Activated B cell treated with CpG ODN at 0.5 μM for 24 hours (primary cell): ENCODE measurements around the gene SPRR2G. TPM values are rescaled to one million over a fixed set of nuclear protein-coding genes. Genes with fewer than 3 reads are reported as not detected.
"Not testable (repeated sequence)": the region's sequence is repeated elsewhere in the genome, so short reads cannot be mapped to it uniquely, and the experiment has no call there.

ENCODE experiments used
- ATAC-seq: fragments of 200-7000 bp; cut with Tn5 transposase; one replicate; pipeline ENCODE4 v1.10.0; 2021; ENCODE audit warnings: low read depth, mild to moderate bottlenecking, moderate library complexity
- CTCF ChIA-PET: fragments of 350-600 bp; sonication (Branson Sonifier 250); formaldehyde crosslinking; loops from one replicate; lab custom pipeline; 2021; ENCODE audit warnings: antibody characterized with exemption; lab: Charles Lee
- POLR2A ChIA-PET: fragments of 350-600 bp; sonication (Branson Sonifier 250); formaldehyde crosslinking; loops from one replicate; lab custom pipeline; 2021; ENCODE audit warnings: antibody characterized with exemption; lab: Charles Lee
- DNase-seq: peaks from one replicate; pipeline ENCODE4 v3.0.0; 2022
- H3K27ac Mint-ChIP-seq: one replicate; pipeline ENCODE4 v1.8.0; 2020; ENCODE audit warnings: mixed read lengths
- H3K27me3 Mint-ChIP-seq: one replicate; pipeline ENCODE4 v1.8.0; 2021; ENCODE audit warnings: mixed read lengths
- H3K36me3 Mint-ChIP-seq: one replicate; pipeline ENCODE4 v1.8.0; 2021; ENCODE audit warnings: low read depth, mixed read lengths
- H3K4me1 Mint-ChIP-seq: one replicate; pipeline ENCODE4 v1.8.0; 2021; ENCODE audit warnings: mixed read lengths
- H3K4me3 Mint-ChIP-seq: one replicate; pipeline ENCODE4 v1.8.0; 2020; ENCODE audit warnings: mild to moderate bottlenecking, mixed read lengths
- H3K9me3 Mint-ChIP-seq: one replicate; pipeline ENCODE4 v1.8.0; 2020; ENCODE audit warnings: mixed read lengths
- intact Hi-C: fragments of 100-400 bp; cut with micrococcal nuclease; formaldehyde crosslinking; loops from one replicate; pipeline ENCODE4 v1.15.1; 2024
- total RNA-seq: library from RNA; stranded (reverse); gene quantifications from 2 replicates; pipeline ENCODE4 v1.2.3, GENCODE V29; 2022
- TF ChIP-seq, protein P1 (sequence below): fragments of 200-600 bp; IDR thresholded peaks from one replicate; pipeline ENCODE4 v1.8.0; 2022; ENCODE audit warnings: antibody characterized with exemption, mild to moderate bottlenecking

Gene SPRR2G
- total RNA-seq: not detected in 2 replicates

DNA sequence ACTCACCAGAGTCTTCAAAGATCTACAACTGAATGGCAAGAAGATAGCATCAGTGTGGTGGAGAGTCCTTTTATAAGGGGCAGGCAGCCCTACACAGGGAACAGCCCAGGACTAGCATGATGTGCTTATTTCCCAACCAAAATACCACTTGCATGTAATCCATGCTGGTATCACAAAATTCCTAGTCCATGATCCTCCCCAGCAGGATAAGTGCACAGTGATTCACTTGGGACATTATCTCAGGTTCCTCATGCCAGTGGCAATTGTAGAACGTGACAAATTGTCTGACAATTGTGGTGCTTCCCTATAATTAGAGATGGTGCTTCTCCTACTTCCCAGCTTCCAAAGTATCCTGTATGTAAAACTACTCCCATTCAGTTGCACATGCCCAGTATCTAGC lies at the start of gene SPRR2G:
Gene SPRR2G (minus strand): TSS at position 45 of the 400 bp plus-strand sequence. CDS start 780 bp downstream, outside the sequence.
- Mint-ChIP-seq H3K36me3 (no peaks in the 10 kb centered on the region), H3K27me3 (peaks cover 19% of the 10 kb centered on the region), H3K4me3 (no peak within 1 kb of the TSS), H3K9me3 (no peaks in the 10 kb centered on the region), H3K4me1 (no peaks in the 10 kb centered on the region), H3K27ac (no peak within 1 kb of the TSS)
- TF ChIP-seq, protein P1, sequence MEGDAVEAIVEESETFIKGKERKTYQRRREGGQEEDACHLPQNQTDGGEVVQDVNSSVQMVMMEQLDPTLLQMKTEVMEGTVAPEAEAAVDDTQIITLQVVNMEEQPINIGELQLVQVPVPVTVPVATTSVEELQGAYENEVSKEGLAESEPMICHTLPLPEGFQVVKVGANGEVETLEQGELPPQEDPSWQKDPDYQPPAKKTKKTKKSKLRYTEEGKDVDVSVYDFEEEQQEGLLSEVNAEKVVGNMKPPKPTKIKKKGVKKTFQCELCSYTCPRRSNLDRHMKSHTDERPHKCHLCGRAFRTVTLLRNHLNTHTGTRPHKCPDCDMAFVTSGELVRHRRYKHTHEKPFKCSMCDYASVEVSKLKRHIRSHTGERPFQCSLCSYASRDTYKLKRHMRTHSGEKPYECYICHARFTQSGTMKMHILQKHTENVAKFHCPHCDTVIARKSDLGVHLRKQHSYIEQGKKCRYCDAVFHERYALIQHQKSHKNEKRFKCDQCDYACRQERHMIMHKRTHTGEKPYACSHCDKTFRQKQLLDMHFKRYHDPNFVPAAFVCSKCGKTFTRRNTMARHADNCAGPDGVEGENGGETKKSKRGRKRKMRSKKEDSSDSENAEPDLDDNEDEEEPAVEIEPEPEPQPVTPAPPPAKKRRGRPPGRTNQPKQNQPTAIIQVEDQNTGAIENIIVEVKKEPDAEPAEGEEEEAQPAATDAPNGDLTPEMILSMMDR: no peak
- ChIA-PET CTCF (no interaction called here), POLR2A (no interaction called here)
- DNase-seq (no peak), ATAC-seq (no peak)
- intact Hi-C loops: no loop called here

DNA sequence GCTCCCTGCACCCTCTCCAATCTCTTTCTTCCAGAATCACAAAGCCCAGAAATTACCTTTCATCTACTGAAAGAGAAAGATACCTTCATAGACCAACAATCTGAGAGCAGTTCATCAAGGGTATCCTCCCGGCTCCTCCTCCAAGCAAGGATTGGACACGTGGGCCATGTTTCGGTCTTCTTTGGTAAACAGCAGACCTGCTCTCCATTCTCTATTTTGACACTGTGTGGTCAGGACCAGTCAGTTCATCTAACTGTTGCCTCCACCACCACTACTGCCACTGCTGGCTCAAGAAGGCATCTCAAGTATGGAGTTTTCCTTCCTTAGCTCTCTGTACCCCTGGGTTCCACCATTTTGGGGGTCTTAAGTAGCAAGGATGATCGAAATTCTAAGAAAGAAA lies 44.5 kb upstream of the SPRR2G start:
- ChIA-PET POLR2A (no interaction called here), CTCF (no interaction called here)
- Mint-ChIP-seq H3K9me3 (no peaks in the 10 kb centered on the region), H3K36me3 (no peaks in the 10 kb centered on the region), H3K27me3 (peaks cover 48% of the 10 kb centered on the region), H3K27ac (no peak overlapping the region), H3K4me3 (no peak overlapping the region), H3K4me1 (no peaks in the 10 kb centered on the region)
- no peak for DNase-seq
- TF ChIP-seq, protein P1: no peak
- intact Hi-C loops: no loop called here
- no peak for ATAC-seq

DNA sequence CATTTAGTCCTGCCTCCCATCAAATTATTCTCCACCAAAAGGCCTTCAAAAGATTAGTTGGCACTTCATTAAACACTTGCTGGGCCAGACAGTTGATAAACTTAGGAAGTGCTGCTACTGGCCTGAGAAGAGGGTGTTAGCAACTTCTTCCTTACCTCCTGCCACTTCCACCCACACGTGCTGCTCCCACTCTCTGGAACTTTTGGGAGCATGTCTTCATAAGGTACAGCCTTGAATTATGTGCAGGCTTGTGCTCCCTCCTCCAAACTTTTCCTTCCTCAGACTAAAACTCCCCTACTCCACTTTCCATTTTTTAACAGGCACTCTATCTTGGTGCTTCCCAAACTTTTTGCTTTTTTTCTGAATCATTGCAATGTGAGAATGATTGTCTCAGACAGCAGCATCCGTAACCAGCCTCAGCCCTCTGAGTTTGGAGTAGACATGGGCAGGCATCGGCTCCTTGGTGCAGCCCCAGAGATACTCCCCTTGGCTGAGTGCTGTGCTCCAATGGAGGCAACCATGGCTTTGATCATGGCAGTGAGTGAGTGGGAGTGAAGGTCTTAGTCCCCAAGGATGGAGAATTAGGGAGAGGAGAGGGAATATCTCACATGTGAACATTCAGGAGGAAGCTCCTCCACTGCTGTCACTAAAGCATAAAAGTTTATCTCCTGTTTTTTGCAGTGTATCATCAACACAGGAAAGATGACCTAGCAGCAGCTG lies 43.8 kb upstream of the SPRR2G start:
- ChIA-PET CTCF (no interaction called here), POLR2A (no interaction called here)
- Mint-ChIP-seq H3K9me3 (no peaks in the 10 kb centered on the region), H3K4me1 (no peaks in the 10 kb centered on the region), H3K4me3 (no peak overlapping the region), H3K27ac (no peak overlapping the region), H3K36me3 (no peaks in the 10 kb centered on the region), H3K27me3 (peaks cover 53% of the 10 kb centered on the region)
- no peak for ATAC-seq
- intact Hi-C loops: no loop called here
- DNase-seq: no peak
- TF ChIP-seq, protein P1: no peak

DNA sequence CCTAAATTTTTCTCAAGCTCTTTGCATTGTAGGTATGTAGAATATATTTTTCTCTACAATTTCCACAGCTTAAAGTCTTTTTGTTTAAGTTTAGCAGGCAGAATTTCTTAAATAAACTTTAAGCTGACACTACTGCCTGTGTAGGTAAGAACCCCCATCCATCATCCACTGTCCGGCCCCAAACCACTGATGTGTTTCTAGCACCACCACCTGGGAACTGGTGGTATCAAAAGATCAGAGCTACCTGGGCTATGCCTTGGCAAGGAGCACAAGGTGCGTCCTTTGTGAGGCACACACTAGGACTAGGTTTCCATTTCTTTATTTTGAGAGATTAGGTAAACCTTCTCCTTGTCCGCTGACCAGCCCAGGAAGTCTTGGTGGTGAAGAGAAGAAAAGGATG lies 42.0 kb upstream of the SPRR2G start:
- Mint-ChIP-seq H3K9me3 (no peaks in the 10 kb centered on the region), H3K36me3 (no peaks in the 10 kb centered on the region), H3K4me3 (no peak overlapping the region), H3K27ac (no peak overlapping the region), H3K4me1 (no peaks in the 10 kb centered on the region), H3K27me3 (peaks cover 50% of the 10 kb centered on the region)
- ATAC-seq (no peak), DNase-seq (no peak)
- ChIA-PET POLR2A (no interaction called here), CTCF (no interaction called here)
- intact Hi-C loops: no loop called here
- TF ChIP-seq, protein P1: no peak

DNA sequence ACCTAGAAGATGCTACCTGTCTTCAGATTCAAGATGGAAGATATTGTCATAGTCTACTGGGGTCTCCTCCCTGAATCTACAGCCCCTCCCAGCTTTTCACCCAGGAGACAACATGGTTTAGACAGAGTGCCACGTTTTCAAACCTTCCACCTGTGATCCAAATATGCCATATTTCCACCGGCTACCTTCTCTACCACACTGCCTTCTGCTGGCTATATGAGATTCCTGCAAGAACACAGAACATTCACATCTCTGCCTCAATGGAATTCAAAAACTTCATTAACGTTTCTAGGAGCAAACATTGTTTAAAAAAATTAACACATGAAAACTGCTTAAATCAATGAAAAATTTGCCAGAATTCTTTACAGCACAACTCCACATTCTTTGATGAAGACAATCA lies 39.7 kb upstream of the SPRR2G start:
- CTCF ChIA-PET: no interaction called here

DNA sequence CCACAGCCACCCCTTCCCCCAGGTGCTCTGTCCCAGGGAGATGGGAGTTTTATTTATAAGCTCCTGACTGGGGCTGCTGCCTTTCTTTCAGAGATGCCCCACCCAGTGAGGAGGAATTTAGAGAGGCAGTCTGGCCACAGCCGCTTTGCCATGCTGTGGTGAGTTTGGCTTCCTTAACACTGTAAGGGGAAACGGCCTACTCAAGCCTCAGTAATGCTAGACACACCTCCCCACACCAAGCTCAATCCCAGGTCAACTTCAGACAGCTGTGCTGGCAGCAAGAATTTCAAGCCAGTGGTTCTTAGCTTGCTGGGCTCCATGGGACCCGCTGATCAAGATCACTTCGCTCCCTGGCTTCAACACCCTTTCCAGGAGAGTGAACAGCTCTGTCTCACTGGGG lies 37.6 kb upstream of the SPRR2G start:
- ATAC-seq, H3K36me3 Mint-ChIP-seq, H3K4me3 Mint-ChIP-seq, intact Hi-C loops, H3K27ac Mint-ChIP-seq, POLR2A ChIA-PET, H3K4me1 Mint-ChIP-seq, DNase-seq: not testable (repeated sequence)
- peaks cover 11% of the 10 kb centered on the region for H3K9me3 Mint-ChIP-seq
- CTCF ChIA-PET: interaction anchor here (0.6 kb wide), 1 partner anchor 318 kb away, joined by 3 read pairs; no protein-coding TSS in a partner anchor
- H3K27me3 Mint-ChIP-seq: peaks cover 53% of the 10 kb centered on the region

More for the DNA sequence above, 39.7 kb upstream of the SPRR2G start:
- intact Hi-C loops: no loop called here
- no peaks in the 10 kb centered on the region for H3K4me1 Mint-ChIP-seq
- peaks cover 8% of the 10 kb centered on the region for H3K9me3 Mint-ChIP-seq
- POLR2A ChIA-PET: no interaction called here
- TF ChIP-seq, protein P1: no peak
- peaks cover 57% of the 10 kb centered on the region for H3K27me3 Mint-ChIP-seq
- no peak overlapping the region for H3K4me3 Mint-ChIP-seq
- H3K36me3 Mint-ChIP-seq: no peaks in the 10 kb centered on the region
- no peak overlapping the region for H3K27ac Mint-ChIP-seq
- DNase-seq (no peak), ATAC-seq (no peak)
